GM12801 (cell line): Measurements from ENCODE around the gene CD8B.

Experiments used
- CTCF ChIP-seq: IDR thresholded peaks from one replicate; pipeline ENCODE4 v1.5.1; 2011; ENCODE audit warnings: control low read depth; ENCODE audit not compliant: insufficient read length; ENCODE audit errors: extremely low read depth

The CD8B gene

GRCh38 chr2:86808315-86809161, 53.1 kb downstream of the CD8B start:
- no peak for TF ChIP-seq CTCF

- no peak for TF ChIP-seq CTCF
Observed at GRCh38 chr2:86807468-86808275, 54.0 kb downstream of the CD8B start.

DNA sequence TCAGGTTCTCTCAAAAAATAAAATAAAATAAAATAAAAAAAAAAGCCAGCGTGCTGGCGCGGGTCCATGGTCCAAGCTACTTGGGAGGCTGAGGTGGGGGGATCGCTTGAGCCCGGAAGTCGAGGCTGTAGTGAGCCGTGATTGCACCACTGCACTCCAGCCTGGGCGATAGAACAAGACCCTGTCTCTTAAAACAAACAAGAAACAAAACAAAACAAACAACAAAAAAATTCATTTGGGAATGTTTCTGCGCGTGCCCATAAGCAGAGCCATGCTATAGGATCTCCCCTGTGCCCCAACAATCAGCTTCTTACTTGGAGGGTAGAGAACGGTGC, 54.6 kb downstream of the CD8B start:
- TF ChIP-seq CTCF, result no peak

DNA sequence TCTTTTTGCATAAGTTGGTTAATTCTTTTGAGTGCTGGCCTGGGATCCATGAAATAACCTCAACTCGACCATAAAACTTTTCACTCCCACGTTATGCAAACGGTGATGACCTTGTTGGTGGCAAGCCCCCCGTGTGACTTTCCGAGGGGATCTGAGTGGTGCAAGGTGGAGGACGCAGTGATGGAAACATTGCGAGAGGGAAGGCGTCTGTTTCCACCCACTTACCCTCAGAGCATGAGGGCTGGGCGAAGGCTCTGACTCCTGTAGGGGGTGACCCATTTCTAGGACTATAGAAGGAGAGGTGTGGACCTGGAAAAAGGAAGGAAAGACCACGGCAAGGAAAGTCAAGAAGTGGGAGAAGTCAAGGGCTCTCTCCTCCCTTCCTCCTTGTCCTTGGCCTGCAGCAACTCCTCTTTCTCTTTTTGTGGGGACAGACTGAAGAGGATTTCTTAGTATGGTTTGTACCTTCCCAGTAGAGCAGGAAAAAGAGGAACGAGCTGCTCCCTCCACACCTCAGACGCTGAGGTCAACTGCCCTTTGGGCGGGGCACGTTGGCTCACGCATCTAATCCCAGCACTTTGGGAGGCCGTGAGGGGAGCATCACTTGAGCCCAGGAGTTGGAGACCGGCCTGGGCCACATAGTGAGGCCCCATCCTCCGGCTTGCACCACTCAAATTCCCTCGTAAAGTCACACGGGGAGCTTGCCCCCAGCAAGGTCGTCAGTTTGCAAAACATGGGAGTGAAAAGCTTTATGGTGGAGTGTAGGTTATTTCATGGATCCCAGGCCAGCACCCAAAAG, 55.4 kb downstream of the CD8B start:
- no peak for TF ChIP-seq CTCF

GRCh38 chr2:86800856-86801567, 60.7 kb downstream of the CD8B start:
- TF ChIP-seq CTCF, result no peak

- no peak for TF ChIP-seq CTCF
Observed at GRCh38 chr2:86794861-86795260, 66.8 kb downstream of the CD8B start.
